Measurements from ENCODE around the gene CD52.
"Not testable (repeated sequence)": the region's sequence is repeated elsewhere in the genome, so short reads cannot be mapped to it uniquely, and the experiment has no call there.

CD52 gene

GRCh38 chr1:26302733-26303405 is 14.9 kb upstream of the CD52 start:
- no peak for DNase-seq

- DNase-seq: no peak
Measured at GRCh38 chr1:26305667-26306289, 12.0 kb upstream of the CD52 start.

GRCh38 chr1:26306290-26307229 is 11.2 kb upstream of the CD52 start, which contains the start of gene UBXN11:
TSS of gene UBXN11 (minus strand) at chr1:26306636. CDS start at chr1:26302883, 3,753 bp downstream.
- DNase-seq: peak; percentile 99

GRCh38 chr1:26307363-26307781 is 10.4 kb upstream of the CD52 start:
- DNase-seq: no peak

- DNase-seq: not testable (repeated sequence)
Measured at GRCh38 chr1:26307966-26308899, 9.5 kb upstream of the CD52 start.

- no peak for DNase-seq
Measured at GRCh38 chr1:26314501-26314900, 3.3 kb upstream of the CD52 start.

- DNase-seq: no peak
Measured at GRCh38 chr1:26315874-26316850, 1.6 kb upstream of the CD52 start.

- no peak for DNase-seq
Measured at GRCh38 chr1:26317146-26317545, 612 bp upstream of the CD52 start.

- no peak for DNase-seq
Measured at GRCh38 chr1:26318338-26319064, 743 bp downstream of the CD52 start.

- no peak for DNase-seq
Measured at GRCh38 chr1:26320896-26321295, 3.1 kb downstream of the CD52 start.

- peak; percentile 78 for DNase-seq
Measured at GRCh38 chr1:26321315-26322041, 3.7 kb downstream of the CD52 start.

- DNase-seq: no peak
Measured at GRCh38 chr1:26322042-26322331, 4.2 kb downstream of the CD52 start.

GRCh38 chr1:26323382-26323781 is 5.6 kb downstream of the CD52 start:
- no peak for DNase-seq

- no peak for DNase-seq
Measured at GRCh38 chr1:26324550-26324949, 6.8 kb downstream of the CD52 start.

GRCh38 chr1:26327956-26328362 is 10.2 kb downstream of the CD52 start:
- DNase-seq: no peak

- DNase-seq: no peak
Measured at GRCh38 chr1:26328597-26328996, 10.8 kb downstream of the CD52 start.

GRCh38 chr1:26329380-26329779 is 11.6 kb downstream of the CD52 start:
- not testable (repeated sequence) for DNase-seq

- no peak for DNase-seq
Measured at GRCh38 chr1:26330276-26330675, 12.5 kb downstream of the CD52 start.

GRCh38 chr1:26333312-26333711 is 15.6 kb downstream of the CD52 start:
- not testable (repeated sequence) for DNase-seq

Measured in NCI-H1092 treated with DMSO at 0.1 percent for 48 hours (cell line).